ENCODE measurements around the gene KCNJ6.

Gene KCNJ6

GRCh38 chr21:37711836-37712568 is 204.3 kb downstream of the KCNJ6 start:
- DNase-seq: peak; percentile 76

GRCh38 chr21:37711286-37711829 is 204.9 kb downstream of the KCNJ6 start:
- peak; percentile 11 for DNase-seq

DNA sequence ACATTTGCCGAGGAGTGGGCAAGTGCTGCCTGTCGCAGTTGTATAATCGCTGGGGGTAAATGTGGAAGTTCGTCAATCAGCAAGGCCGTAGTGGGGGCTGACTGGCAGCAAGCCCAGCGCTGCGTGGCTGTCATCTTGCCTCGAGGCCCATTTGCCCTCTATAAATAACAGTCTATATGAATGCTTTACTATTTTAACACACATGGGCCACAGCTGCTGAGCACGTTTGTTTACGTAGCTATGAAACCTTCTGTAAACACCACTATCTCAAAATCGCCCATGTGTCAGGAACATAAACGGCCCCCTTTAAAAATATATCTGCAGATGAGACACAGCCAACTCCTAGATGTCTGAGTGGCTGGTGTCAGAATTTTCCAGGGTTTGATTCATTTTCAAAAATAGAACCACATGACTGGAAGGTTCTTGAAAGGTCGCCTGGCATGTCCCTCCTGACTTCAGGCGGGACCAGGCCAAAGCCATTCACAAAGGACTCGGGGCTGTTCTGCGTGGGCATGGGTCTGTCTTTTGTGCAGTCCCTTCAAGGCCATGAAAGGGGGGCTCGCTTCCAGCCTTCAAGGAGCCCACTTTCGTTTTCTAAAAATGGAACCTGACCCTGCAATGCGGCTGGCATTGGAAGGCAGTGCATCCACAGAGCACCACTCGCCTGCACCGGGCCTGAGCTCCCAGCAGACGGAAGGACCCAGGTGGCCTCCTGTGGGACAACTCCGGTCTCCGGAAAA is 205.5 kb downstream of the KCNJ6 start:
- DNase-seq: peak; percentile 86

DNA sequence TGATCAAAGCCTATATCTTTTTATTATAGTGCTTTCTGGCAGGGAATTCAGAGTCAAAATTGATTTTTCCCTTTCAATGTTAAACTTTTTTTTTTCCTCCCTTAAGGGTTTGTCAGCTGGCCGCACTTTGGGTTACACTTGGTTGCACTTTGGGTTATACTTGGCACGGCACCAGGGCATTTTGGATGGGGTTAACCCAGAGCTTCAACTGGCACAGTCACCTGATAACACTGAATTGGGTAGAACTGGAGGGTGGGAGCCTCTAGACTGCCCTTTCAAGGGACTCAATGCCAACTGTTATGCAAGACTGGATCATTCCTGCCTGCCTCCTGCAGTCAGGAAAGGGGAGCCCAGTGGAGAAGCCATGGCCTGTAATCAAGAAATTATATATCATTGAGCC is 211.5 kb downstream of the KCNJ6 start:
- DNase-seq: no peak

DNA sequence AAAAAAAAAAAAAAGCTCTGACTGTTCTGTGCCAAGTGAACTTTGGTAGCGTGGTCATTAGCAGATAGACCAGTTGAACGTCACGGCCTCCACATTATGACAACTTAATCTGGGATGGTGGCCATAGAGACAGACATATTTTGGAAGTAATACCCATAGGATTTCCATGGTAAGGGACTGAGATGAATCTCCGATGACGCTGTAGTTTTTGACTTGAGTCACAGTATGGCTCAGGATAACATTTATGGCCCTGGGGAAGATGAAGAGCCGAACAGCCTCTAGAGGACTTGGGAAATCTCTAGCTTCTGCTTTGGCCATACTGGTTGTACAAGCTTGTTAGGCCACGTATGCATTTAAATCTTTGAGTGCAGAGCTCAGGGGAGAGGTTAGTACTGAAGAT is 214.0 kb downstream of the KCNJ6 start:
- no peak for DNase-seq

DNA sequence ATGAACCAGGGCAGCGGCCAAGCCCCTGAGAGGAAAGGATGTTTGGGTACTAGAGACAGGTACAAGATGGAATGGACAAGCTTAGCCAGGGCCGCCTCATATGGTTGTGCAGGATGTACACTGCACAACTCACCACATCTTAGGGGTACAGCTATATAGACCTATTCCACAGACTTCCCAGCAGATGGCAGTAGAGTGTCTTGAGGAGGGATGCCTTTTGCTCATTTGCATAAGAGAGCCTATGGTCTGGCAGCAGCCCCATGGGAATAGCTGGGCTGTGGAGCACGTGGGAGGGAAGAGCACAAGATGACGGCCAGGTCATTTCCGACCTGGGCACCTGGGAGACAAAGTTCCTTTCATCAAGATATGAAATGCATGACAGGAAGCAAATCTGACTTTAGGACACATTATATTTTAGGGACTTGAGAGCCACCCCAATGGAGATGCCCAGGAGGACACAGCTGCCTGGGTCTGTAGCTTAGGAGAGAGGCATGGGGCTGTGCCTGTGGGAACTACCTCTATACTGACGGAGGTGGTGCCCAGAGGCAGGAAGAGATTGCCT is 215.5 kb downstream of the KCNJ6 start:
- peak; percentile 81 for DNase-seq

DNA sequence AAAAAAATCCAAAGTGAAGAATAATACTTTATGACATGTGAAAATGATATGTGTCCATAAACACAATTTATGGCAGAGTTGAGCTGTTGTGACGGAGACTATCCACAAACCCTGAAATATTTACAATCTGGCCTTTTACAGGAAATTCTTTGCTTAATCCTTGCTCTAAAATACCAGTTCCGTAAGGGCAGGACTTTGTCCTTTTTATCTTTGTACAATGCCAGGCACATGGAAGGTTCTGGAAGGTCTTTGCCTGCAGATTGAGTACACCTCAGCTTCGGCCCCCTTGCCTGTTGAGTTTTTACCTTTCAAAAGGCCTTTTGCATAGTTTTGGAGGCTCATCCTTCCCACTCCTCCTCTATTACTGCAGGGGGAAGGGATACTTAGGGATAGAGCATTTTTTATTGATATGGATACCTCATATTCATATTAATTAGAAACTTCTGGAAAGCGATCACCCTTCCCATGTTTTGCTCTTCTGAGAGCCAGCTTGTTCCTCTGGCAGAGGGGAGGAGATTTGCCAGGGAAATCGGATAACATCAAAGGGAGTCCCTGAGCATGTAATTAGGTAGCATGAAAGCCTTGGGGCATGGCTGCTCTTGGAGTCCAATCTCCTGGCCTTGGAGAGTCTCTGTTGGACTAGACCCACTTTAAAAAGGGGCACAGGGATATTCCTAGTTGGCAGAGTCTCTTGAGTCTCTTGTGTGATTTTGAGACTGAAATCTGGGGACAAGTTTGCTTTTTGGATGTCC is 217.1 kb downstream of the KCNJ6 start:
- DNase-seq: no peak

- DNase-seq: no peak
Measured at GRCh38 chr21:37696936-37697335, 219.3 kb downstream of the KCNJ6 start.

DNA sequence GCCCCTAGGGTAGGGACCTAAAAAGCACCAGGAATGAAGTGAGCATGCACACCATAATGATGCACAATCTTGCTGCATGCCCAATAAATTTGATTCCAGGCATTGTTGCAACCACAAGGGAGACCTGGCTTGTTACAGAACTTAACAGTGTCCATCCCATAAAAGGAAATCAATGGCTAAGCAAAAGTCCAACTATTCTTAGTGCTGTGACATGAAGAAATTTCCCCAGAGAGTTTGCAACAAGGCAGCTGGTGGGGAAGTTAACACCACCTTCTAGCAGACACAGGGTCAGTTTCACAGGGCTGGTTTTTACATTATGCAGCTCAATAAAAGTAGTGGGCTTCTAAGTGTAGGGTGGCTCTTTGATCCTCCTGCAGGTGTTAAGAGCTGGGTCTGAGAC is 221.1 kb downstream of the KCNJ6 start:
- DNase-seq: no peak

DNA sequence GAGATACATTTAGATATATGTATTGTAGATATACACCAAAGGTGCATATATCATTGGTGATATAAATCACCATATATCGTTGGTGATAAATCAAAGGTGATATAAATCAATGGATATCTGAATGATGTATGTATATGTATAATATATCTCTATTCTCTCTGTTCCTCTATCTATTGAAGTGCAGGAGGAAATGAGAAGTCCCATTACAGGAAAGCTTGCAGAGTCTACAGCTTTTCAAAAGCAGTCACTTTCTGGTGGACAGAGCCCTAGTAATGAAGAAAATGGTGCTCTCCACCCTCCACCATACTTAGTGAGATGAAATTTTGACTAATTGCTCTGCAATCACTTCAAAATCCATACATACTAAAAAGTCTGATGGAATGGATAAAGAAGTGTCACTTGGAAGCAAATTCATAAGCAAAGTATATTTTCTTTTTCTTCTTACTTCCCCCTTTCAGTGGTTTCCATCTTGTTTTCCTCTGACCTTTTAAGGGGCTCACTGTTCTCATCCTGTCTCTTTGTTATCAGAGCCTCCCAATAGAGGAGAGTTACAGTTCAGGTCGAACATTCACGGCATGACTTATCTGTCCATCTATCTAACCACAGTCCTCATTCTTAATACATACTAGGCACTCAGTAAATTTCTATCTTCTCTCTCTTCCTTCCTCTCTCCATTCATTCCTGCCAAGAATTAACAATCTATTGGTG is 227.2 kb downstream of the KCNJ6 start:
- no peak for DNase-seq

DNA sequence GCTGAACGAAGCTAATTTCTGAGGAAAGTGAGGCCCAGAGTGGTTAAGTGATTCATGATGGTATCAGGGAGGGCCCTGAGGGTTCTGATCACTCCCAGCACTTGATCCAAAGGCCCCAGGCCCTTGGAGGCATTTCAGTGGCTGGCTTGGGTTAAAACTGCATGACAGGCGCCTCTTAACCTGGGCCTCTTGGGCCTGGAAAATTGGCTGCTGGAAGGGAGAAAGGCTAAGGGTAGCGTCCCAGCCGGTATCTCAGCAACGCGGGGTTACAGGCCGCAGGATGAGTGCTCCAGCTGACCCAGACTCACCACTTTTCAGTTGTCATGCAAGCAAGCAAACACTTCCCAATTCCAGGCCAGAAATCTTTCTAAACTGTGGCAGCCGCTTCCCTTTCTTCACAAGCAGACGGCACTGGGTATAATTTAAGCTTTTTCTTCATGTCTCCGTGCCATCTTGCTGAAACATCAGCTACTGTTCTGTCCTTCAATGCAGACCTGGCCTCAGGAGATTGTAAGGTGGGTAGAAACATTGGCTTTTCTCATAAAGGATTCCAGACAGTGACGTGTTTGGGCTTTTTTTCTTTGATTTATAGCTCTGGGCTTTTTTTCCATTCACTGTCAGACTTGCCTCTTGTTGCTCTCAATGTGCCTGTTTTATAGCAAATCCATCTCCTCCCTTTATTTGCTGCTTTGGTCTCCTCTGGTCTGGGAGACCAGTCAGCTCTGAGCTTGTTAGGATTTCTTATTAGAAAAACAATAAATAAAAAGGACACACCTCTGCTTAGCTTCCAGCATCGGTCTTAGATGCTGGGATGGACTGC is 229.1 kb downstream of the KCNJ6 start:
- no peak for DNase-seq

DNA sequence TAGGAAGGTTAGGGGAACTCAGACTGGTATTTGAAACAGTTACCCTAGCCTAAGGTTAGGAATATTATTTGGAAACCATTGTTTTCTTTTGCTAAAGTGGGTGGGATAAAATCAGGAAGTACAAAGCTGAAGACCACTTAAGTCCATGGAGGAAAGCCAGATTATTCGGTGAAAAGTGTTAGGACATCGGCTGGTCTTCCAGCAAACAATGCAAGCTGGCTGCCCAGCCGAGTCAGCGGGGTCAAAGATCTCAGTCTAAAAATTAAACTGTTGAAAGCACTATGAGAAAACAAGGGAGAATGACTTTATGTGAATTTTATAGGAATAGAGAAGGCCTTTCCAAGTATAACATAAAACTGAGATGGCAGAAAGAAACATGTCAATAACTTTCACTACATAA is 231.7 kb downstream of the KCNJ6 start:
- DNase-seq: no peak

DNA sequence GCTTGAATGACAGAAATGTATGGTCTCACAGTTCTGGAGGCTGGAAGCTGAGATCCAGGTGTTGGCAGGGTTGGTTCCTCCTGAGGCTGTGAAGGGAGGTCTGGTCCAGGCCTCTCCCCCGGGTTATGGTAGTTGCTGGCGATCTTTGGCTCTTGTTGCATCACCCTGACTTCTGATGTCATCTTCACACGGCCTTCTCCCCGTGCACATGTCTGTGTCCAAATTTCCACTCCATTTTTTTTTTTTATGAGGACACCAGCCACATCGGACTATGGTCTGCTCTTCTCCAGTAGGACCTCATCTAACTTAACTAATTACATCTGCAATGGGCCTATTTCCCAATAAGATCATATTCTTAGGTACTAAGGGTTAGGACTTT is 232.2 kb downstream of the KCNJ6 start:
- DNase-seq: no peak

- no peak for DNase-seq
Measured at GRCh38 chr21:37683396-37684114, 232.7 kb downstream of the KCNJ6 start.

GRCh38 chr21:37682966-37683365 is 233.3 kb downstream of the KCNJ6 start:
- DNase-seq: no peak

DNA sequence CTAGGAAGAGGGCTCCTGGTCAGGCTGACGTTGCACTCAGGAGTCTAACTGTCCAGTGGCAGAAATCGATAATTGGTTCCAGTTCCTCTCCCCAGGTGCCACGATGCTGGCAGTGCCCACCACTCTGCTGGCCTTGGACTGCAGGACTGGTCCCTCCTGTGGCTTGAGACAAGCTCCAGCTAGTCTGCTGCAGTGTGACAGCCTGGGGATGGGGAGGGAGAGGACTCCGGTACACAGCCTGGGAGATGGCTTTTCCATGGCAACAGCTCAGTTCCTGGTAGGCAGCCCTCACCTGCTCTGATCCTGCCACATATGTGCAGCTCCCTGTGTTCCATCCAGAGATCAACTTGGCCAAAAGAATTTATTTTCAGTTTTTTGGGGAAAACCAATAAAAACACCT is 239.3 kb downstream of the KCNJ6 start:
- DNase-seq: no peak

- DNase-seq: peak; percentile 33
Measured at GRCh38 chr21:37675202-37675801, 241.0 kb downstream of the KCNJ6 start.

DNA sequence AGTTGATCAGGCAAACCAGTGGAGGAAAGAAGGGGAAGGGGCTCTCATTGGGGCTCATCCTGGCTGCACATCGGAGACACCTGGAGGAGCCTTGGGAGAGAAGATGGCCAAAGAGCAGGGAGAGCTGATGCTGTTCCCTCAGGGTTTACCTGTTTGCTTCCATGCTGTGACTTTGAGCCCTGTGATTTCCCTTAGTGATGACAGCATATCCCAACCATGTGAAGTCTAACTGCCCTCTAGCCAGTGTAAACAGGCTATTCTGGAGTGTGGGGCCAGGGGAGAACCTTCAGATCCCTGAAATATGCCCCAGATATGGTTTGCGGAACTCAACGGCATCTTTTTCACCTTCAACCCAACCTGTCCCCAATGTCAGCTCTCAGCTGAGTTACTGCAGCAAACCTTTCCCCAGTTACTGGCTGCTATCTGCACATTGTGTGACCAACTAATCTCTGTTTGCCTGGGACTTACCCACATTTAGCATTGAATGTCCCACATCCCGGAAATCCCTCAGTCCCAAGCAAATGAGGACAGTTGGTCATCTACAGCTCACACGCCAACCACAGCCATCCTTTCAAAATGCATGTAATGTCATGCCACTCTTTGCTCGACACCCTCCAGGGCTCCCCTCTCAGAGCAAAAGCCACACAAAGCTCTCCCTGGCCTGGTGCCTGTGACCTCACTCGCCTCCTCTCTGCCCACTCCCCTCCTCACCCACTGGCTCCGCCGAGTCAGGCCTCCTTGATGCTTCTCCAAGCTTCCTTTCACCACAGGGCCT is 242.3 kb downstream of the KCNJ6 start:
- no peak for DNase-seq

DNA sequence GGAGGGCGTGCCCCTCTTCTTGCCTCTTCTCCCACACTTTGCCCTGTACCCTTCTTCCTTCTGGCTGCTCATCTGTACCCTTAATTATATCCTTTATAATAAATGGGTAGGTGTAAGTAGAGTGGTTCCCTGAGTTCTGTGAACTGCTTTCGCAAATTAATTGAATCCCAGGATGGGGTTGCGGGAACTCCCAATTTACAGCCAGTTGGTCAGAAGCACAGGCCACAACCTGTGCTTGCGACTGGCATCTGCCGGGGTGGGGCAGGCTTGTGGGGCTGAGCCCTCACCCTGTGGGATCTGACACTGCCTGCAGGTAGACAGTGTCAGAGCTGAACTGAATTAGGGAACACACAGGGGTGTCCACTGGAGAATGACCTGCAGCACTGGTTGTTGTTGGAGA is 244.9 kb downstream of the KCNJ6 start:
- DNase-seq: no peak

DNA sequence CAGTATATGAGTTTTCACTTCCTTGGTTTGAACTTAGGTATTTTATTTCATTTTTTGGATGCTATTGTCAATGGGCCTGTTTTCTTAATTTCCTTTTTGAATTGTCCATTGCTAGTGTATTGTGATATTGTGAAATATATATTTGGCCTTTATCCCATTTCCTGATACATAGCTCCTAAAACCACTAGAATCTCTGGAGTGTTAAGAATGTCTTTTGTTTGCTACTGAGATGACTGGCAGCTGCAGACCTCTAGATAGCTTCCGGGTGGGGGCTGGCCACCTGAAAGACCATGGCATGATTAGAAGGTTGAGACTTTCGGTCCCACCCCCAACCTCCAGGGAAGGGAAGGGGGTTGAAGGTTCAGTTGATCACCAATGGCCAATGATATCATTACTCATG is 245.4 kb downstream of the KCNJ6 start:
- DNase-seq: no peak

Data from NCI-H1694 treated with DMSO at 0.1 percent for 48 hours (cell line).